Activated naive CD8-positive, alpha-beta T cell treated with anti-CD3 and anti-CD28 coated beads, Interleukin-2, amount 10 ng/mL, durations not matched to agents 7 days and 5 days (primary cell): Measurements from ENCODE around the gene ZFYVE21. TPM values are rescaled to one million over a fixed set of nuclear protein-coding genes. Genes with fewer than 3 reads are reported as not detected.
A peak's percentile ranks its signal among the peaks of the same experiment; 100 is the strongest.

Experiments
- ATAC-seq: fragments of 150-1000 bp; cut with Tn5 transposase; one replicate; pipeline ENCODE4 v1.10.0; 2021; ENCODE audit warnings: low read depth, moderate library complexity
- POLR2A ChIA-PET: fragments of 350-600 bp; sonication (Branson Sonifier 250); formaldehyde crosslinking; loops from one replicate; lab custom pipeline; 2021; ENCODE audit warnings: antibody characterized with exemption; lab: Charles Lee
- DNase-seq: peaks from one replicate; pipeline ENCODE4 v3.0.0; 2021
- H3K27ac Mint-ChIP-seq: one replicate; pipeline ENCODE4 v1.8.0; 2022; ENCODE audit warnings: mild to moderate bottlenecking, mixed read lengths
- H3K27me3 Mint-ChIP-seq: one replicate; pipeline ENCODE4 v1.8.0; 2022; ENCODE audit warnings: mild to moderate bottlenecking, moderate library complexity, mixed read lengths
- H3K36me3 Mint-ChIP-seq: one replicate; pipeline ENCODE4 v1.8.0; 2021; ENCODE audit warnings: mild to moderate bottlenecking, mixed read lengths
- H3K4me1 Mint-ChIP-seq: one replicate; pipeline ENCODE4 v1.8.0; 2021; ENCODE audit warnings: mixed read lengths
- H3K4me3 Mint-ChIP-seq: one replicate; pipeline ENCODE4 v1.8.0; 2022; ENCODE audit warnings: mild to moderate bottlenecking, moderate library complexity, mixed read lengths
- H3K9me3 Mint-ChIP-seq: one replicate; pipeline ENCODE4 v1.8.0; 2021; ENCODE audit warnings: mixed read lengths
- total RNA-seq, 2 experiments: library from RNA; stranded (reverse); gene quantifications; one replicate each; pipeline ENCODE4 v1.2.3, GENCODE V29; 2021

The ZFYVE21 gene
- total RNA-seq, 2 experiments from 2014 or later = 18.5 to 19.5 TPM

DNA sequence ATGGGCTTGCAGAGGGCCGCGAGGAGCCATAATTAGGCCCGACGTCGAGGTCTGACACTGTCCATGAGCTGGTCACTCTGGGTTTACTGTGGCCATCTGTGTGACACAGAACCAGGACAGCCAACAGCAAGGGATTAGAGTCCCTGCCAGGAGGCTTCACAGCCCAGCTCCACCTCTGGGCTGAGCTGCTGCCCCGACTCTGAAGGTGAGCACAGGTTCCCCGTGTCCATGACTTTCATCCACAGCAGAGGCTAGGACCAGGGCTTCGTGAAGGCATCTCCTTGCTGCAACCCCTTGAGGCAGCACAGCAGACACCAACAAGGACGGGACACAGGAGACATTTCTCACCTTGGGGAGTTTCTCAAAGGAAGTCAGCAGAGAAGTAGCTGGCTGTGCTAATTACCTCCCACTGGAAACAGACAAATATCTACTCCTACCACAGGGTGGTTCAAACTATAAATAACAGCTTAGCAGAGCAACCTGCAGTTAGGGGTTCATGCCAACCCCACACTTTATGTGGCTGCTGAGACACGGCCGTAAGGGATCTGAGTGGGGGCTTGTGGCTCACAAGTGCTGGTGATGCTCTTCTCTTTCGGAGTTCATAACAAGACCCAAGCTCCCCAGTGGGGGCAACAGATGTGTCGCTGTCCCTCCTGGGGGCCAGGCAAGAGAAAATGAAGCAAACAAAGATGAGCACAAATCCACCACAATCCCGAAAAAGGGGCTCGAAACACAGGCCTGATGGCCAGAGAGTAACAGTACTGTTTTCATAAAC, 29.2 kb downstream of the ZFYVE21 start:
- Mint-ChIP-seq H3K27ac (no peak overlapping the region), H3K27me3 (no peaks in the 10 kb centered on the region), H3K9me3 (no peaks in the 10 kb centered on the region), H3K4me3 (no peak overlapping the region), H3K36me3 (peaks cover 4% of the 10 kb centered on the region), H3K4me1 (peaks cover 15% of the 10 kb centered on the region)
- ATAC-seq (no peak), DNase-seq (no peak)
- POLR2A ChIA-PET = no interaction called here

- H3K36me3 Mint-ChIP-seq = peaks cover 4% of the 10 kb centered on the region
- H3K27me3 Mint-ChIP-seq = no peaks in the 10 kb centered on the region
- no peak overlapping the region for H3K27ac Mint-ChIP-seq
- ATAC-seq (no peak), DNase-seq (no peak)
- H3K4me3 Mint-ChIP-seq = no peak overlapping the region
- no peaks in the 10 kb centered on the region for H3K9me3 Mint-ChIP-seq
- peaks cover 16% of the 10 kb centered on the region for H3K4me1 Mint-ChIP-seq
- POLR2A ChIA-PET = no interaction called here
Observed at GRCh38 chr14:103745424-103745823, 29.8 kb downstream of the ZFYVE21 start.

DNA sequence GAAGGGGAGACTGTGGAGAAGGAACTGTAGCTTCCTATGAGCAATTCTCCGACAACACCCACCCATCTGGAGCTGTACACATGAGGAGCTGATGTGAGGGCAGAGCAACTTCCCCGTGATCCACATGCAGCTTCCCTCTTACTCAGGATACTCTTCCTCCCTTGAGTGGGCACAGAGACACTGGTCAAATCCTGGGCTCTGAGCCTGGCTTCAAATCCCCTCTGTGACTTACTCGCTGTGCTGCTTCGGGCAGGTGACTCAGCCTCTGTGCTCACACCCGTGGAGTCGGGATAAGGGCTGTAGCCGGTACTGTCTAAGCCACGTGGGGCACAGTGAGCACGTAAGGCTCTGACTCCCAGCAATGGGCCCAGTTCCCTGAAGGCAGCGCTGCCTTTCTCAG, 31.1 kb downstream of the ZFYVE21 start:
- Mint-ChIP-seq H3K9me3 (no peaks in the 10 kb centered on the region), H3K36me3 (peaks cover 4% of the 10 kb centered on the region), H3K27me3 (no peaks in the 10 kb centered on the region), H3K4me1 (peaks cover 16% of the 10 kb centered on the region), H3K27ac (no peak overlapping the region), H3K4me3 (no peak overlapping the region)
- no peak for DNase-seq
- POLR2A ChIA-PET = interaction anchor here (1.3 kb wide), 1 partner anchor 31 kb away, joined by 4 read pairs; the partner anchor contains the start of gene ZFYVE21
- no peak for ATAC-seq

- DNase-seq = peak; percentile 66
- H3K27me3 Mint-ChIP-seq = no peaks in the 10 kb centered on the region
- H3K4me1 Mint-ChIP-seq = peaks cover 18% of the 10 kb centered on the region
- POLR2A ChIA-PET = interaction anchor here (0.6 to 0.7 kb wide), 2 partner anchors 33 to 88 kb away, joined by 3 to 5 read pairs; partner anchors contain the start of genes XRCC3 and ZFYVE21
- peak overlapping the region; percentile 77 for H3K27ac Mint-ChIP-seq
- H3K4me3 Mint-ChIP-seq = peak overlapping the region; percentile 53
- ATAC-seq = peak; percentile 100
- peaks cover 4% of the 10 kb centered on the region for H3K36me3 Mint-ChIP-seq
- no peaks in the 10 kb centered on the region for H3K9me3 Mint-ChIP-seq
Observed at GRCh38 chr14:103748534-103748857, 32.9 kb downstream of the ZFYVE21 start.

GRCh38 chr14:103749452-103749851, 33.8 kb downstream of the ZFYVE21 start:
- H3K9me3 Mint-ChIP-seq = no peaks in the 10 kb centered on the region
- DNase-seq (no peak), ATAC-seq (no peak)
- H3K27me3 Mint-ChIP-seq = no peaks in the 10 kb centered on the region
- POLR2A ChIA-PET = no interaction called here
- no peak overlapping the region for H3K4me3 Mint-ChIP-seq
- H3K4me1 Mint-ChIP-seq = peaks cover 18% of the 10 kb centered on the region
- peaks cover 4% of the 10 kb centered on the region for H3K36me3 Mint-ChIP-seq
- peak overlapping the region; percentile 13 for H3K27ac Mint-ChIP-seq

DNA sequence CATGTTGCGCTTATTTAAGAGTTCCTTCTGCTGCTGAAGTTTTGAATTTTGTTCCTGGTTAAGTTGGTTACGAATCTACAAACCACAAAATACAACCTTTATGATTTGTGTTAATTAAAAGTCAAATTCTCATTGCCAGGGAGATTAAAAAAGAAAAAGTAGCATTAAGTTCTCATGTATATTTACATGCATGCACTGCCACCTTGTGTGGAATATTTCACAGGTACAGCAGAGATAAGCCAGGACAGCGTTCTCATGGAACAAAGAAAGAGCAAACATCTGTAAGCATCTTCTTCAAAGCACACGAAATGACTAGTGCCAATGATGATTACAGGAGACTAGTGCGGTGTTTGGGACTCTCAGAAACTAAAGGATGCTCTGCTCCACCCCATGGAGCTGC, 34.2 kb downstream of the ZFYVE21 start:
- no peak overlapping the region for H3K4me3 Mint-ChIP-seq
- POLR2A ChIA-PET = no interaction called here
- H3K36me3 Mint-ChIP-seq = peaks cover 4% of the 10 kb centered on the region
- H3K4me1 Mint-ChIP-seq = peaks cover 18% of the 10 kb centered on the region
- no peaks in the 10 kb centered on the region for H3K27me3 Mint-ChIP-seq
- no peak for ATAC-seq
- H3K9me3 Mint-ChIP-seq = no peaks in the 10 kb centered on the region
- no peak overlapping the region for H3K27ac Mint-ChIP-seq
- DNase-seq = no peak

GRCh38 chr14:103753774-103754173, 38.2 kb downstream of the ZFYVE21 start:
- H3K36me3 Mint-ChIP-seq = peaks cover 4% of the 10 kb centered on the region
- ATAC-seq (no peak), DNase-seq (no peak)
- POLR2A ChIA-PET = no interaction called here
- no peaks in the 10 kb centered on the region for H3K9me3 Mint-ChIP-seq
- H3K27ac Mint-ChIP-seq = no peak overlapping the region
- H3K4me1 Mint-ChIP-seq = peaks cover 8% of the 10 kb centered on the region
- no peak overlapping the region for H3K4me3 Mint-ChIP-seq
- H3K27me3 Mint-ChIP-seq = no peaks in the 10 kb centered on the region

DNA sequence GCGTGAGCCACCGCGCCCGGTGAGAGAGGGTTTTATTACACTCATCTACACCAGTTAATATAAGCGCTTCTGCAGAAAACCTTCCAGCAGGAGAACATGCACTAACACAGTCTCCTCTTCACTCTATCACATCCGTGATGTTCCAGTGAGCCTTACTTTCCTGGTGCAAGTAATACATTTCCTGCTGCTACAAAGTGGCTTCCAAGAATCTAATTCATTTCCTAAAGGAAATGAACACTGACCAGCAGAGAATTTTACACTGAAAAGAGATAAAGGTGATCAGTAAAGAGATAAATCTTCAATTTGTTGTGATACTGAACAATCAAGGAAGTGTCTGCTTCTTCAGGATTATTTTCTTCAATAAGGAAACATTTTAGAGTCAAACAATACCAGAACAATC, 39.5 kb downstream of the ZFYVE21 start:
- H3K9me3 Mint-ChIP-seq = no peaks in the 10 kb centered on the region
- POLR2A ChIA-PET = no interaction called here
- no peak overlapping the region for H3K4me3 Mint-ChIP-seq
- peaks cover 2% of the 10 kb centered on the region for H3K4me1 Mint-ChIP-seq
- ATAC-seq = no peak
- DNase-seq = no peak
- H3K27ac Mint-ChIP-seq = no peak overlapping the region
- no peaks in the 10 kb centered on the region for H3K27me3 Mint-ChIP-seq
- H3K36me3 Mint-ChIP-seq = no peaks in the 10 kb centered on the region

- no peaks in the 10 kb centered on the region for H3K27me3 Mint-ChIP-seq
Observed at GRCh38 chr14:103758059-103758776, 42.6 kb downstream of the ZFYVE21 start.

DNA sequence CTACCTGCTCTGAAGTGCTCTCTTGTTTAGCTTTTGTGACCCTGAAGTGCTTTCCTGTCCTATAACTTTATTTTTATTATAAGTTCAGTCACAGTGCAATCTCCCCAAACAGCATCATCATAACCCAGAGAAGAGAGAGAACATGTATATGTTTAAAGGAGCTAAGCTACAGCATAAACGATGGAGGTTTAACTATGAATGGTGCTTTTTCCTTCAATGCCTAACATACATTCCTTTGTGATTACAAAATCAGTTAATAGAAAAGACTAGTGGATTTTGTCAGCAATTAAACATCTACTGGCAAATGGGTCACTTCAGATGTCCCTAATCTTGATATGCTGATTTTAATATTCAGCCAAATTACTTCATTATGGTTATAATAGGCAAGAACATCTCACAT, 46.4 kb downstream of the ZFYVE21 start:
- Mint-ChIP-seq H3K36me3 (no peaks in the 10 kb centered on the region), H3K4me1 (no peaks in the 10 kb centered on the region), H3K9me3 (no peaks in the 10 kb centered on the region), H3K4me3 (no peak overlapping the region), H3K27me3 (no peaks in the 10 kb centered on the region), H3K27ac (no peak overlapping the region)
- POLR2A ChIA-PET = no interaction called here
- no peak for ATAC-seq
- no peak for DNase-seq

More at GRCh38 chr14:103758059-103758776, 42.6 kb downstream of the ZFYVE21 start:
- ATAC-seq (no peak), DNase-seq (no peak)
- Mint-ChIP-seq H3K27ac (no peak overlapping the region), H3K9me3 (no peaks in the 10 kb centered on the region), H3K36me3 (no peaks in the 10 kb centered on the region), H3K4me1 (peaks cover 2% of the 10 kb centered on the region), H3K4me3 (no peak overlapping the region)
- POLR2A ChIA-PET = no interaction called here

DNA sequence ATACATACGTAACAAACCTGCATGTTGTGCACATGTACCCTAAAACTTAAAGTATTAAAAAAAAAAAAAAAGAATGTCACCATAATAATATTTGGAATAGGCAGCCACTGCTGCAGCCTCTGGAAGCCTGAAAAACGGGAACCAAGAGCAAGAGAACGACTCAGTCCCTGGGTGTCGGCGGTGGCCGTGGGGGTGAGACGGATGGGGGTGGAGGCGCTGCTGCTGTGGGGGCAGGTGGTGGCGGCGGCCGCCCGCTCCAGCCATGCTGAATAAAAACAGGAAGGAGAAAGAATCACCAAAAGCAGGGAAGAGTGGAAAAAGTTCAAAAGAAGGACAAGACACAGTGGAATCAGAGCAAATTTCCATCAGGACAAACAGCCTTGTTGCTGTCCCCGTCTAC, 46.9 kb downstream of the ZFYVE21 start:
- H3K27me3 Mint-ChIP-seq = no peaks in the 10 kb centered on the region
- DNase-seq (no peak), ATAC-seq (no peak)
- POLR2A ChIA-PET = no interaction called here
- no peak overlapping the region for H3K27ac Mint-ChIP-seq
- no peaks in the 10 kb centered on the region for H3K9me3 Mint-ChIP-seq
- no peak overlapping the region for H3K4me3 Mint-ChIP-seq
- no peaks in the 10 kb centered on the region for H3K36me3 Mint-ChIP-seq
- H3K4me1 Mint-ChIP-seq = no peaks in the 10 kb centered on the region

- no peak for ATAC-seq
- no peaks in the 10 kb centered on the region for H3K9me3 Mint-ChIP-seq
- H3K4me3 Mint-ChIP-seq = no peak overlapping the region
- no peak overlapping the region for H3K27ac Mint-ChIP-seq
- POLR2A ChIA-PET = no interaction called here
- H3K4me1 Mint-ChIP-seq = no peaks in the 10 kb centered on the region
- no peaks in the 10 kb centered on the region for H3K27me3 Mint-ChIP-seq
- H3K36me3 Mint-ChIP-seq = no peaks in the 10 kb centered on the region
- no peak for DNase-seq
Observed at GRCh38 chr14:103763730-103764488, 48.3 kb downstream of the ZFYVE21 start.

GRCh38 chr14:103765526-103765925, 49.9 kb downstream of the ZFYVE21 start:
- DNase-seq = no peak
- H3K27me3 Mint-ChIP-seq = no peaks in the 10 kb centered on the region
- H3K4me3 Mint-ChIP-seq = no peak overlapping the region
- H3K27ac Mint-ChIP-seq = no peak overlapping the region
- H3K36me3 Mint-ChIP-seq = no peaks in the 10 kb centered on the region
- H3K9me3 Mint-ChIP-seq = no peaks in the 10 kb centered on the region
- no peak for ATAC-seq
- POLR2A ChIA-PET = no interaction called here
- no peaks in the 10 kb centered on the region for H3K4me1 Mint-ChIP-seq
